Right lobe of liver (tissue), 6 donors: ENCODE results near the gene NR5A1. TPM values are rescaled to one million over a fixed set of nuclear protein-coding genes. Genes with fewer than 3 reads are reported as not detected.

Source experiments
- ATAC-seq, 4 donors: fragments of 200-7000 bp; cut with Tn5 transposase; one replicate each; pipeline ENCODE4 v1.9.1; 2020; ENCODE audit warnings: mild to moderate bottlenecking in 4 of 4, moderate library complexity in 4 of 4
- DNase-seq, 3 donors: peaks; one replicate each; pipeline ENCODE4 v3.0.0-alpha.2; 2020
- H3K27ac ChIP-seq, 3 donors: fragments of 200-600 bp; one replicate each; pipeline ENCODE4 v1.8.0; 2022
- H3K27me3 ChIP-seq, 2 donors: fragments of 200-600 bp; one replicate each; pipeline ENCODE4 v1.8.0; 2022
- H3K36me3 ChIP-seq, 4 donors: fragments of 200-600 bp; sonication (generic) in 1 of 4; one replicate each; pipeline versions ENCODE4 v1.5.1 to v1.8.0; 2017 to 2022; ENCODE audit warnings: control low read depth in 1 of 4
- H3K4me1 ChIP-seq, 4 donors: fragments of 200-600 bp; sonication (generic) in 1 of 4; one replicate each; pipeline versions ENCODE4 v1.5.1 to v1.8.0; 2017 to 2022; ENCODE audit warnings: control low read depth in 1 of 4
- H3K4me3 ChIP-seq, 3 donors: fragments of 200-600 bp; one replicate each; pipeline ENCODE4 v1.8.0; 2022
- H3K9me3 ChIP-seq, 4 donors: fragments of 200-600 bp; sonication (generic) in 1 of 4; one replicate each; pipeline versions ENCODE4 v1.5.1 to v1.8.0; 2017 to 2022; ENCODE audit warnings: control low read depth in 1 of 4
- POLR2A ChIP-seq: fragments of 450-650 bp; IDR thresholded peaks from one replicate; pipeline ENCODE4 v1.6.1; 2017; ENCODE audit warnings: antibody characterized with exemption, mild to moderate bottlenecking
- WGBS: methylation state at CpG from one replicate; pipeline ENCODE4 v1.1.6; 2018; ENCODE audit warnings: low coverage, low lambda C conversion rate; ENCODE audit not compliant: insufficient coverage; ENCODE audit errors: missing lambda C conversion rate; 5-methylcytosine and 5-hydroxymethylcytosine counted together
- intact Hi-C, 2 donors: fragments of 100-400 bp; cut with DNase I; formaldehyde crosslinking; loops; one replicate each; pipeline versions ENCODE4 v1.11.2 to v1.14.1; 2022
- total RNA-seq, 6 experiments: library from RNA; depleted of rRNA in 2 of 6; stranded (reverse); fragments of >200 nt in 2 of 6; fragmentation: NEBNext Ultra II Directional in 3 of 6; extraction: Animal tissue kit (Norgen Biotek cat#: 25700) in 3 of 6; gene quantifications; one replicate each; pipeline versions ENCODE4 v1.1.0 to v1.2.4, GENCODE V29; 2016 to 2023
- TF ChIP-seq, protein P1 (sequence below), 4 donors: fragments of 200-600 bp in 3 of 4; fragments of 450-650 bp in 1 of 4; IDR thresholded peaks; one replicate each; pipeline versions ENCODE4 v1.5.1 to v1.8.0; 2016 to 2022; ENCODE audit warnings: antibody characterized with exemption in 4 of 4, mild to moderate bottlenecking in 2 of 4
- donor health status: DM: no; HTN: yes; CAD: no.
- donor health status: DM: no; HTN: no; CAD: no.
- donor health status: DM: no; HTN: no; CAD: no.
- donor health status: DM: no; HTN: yes; CAD: no.
- donor health status: DM: no; HTN: yes; CAD: no.

Gene NR5A1
- total RNA-seq, 6 experiments from 2014 or later: 0.26 TPM; not detected in 5

DNA sequence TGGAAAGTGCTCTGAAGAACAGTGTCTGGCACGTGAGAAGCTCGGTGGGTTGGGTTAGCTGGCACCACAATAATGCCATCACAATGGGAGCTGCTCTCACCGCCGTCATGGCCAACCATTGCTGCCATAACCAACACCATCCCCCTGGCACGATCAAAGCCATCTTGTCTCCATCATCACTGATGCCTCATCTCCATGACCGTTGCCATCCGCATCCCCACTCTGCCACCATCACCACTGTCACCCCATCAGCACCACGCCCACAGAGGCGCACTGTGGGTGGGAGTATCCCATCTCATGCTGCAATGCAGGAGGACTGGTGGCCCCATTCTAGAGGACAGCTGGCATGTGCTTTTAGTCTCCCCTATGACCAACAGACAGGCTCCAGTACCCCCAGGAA is 23.7 kb downstream of the NR5A1 start:
- peaks cover 0 to 5% of the 10 kb centered on the region in 2 donors for H3K27me3 ChIP-seq
- no peak overlapping the region for H3K4me3 ChIP-seq
- intact Hi-C loops: no loop called here
- TF ChIP-seq, protein P1, sequence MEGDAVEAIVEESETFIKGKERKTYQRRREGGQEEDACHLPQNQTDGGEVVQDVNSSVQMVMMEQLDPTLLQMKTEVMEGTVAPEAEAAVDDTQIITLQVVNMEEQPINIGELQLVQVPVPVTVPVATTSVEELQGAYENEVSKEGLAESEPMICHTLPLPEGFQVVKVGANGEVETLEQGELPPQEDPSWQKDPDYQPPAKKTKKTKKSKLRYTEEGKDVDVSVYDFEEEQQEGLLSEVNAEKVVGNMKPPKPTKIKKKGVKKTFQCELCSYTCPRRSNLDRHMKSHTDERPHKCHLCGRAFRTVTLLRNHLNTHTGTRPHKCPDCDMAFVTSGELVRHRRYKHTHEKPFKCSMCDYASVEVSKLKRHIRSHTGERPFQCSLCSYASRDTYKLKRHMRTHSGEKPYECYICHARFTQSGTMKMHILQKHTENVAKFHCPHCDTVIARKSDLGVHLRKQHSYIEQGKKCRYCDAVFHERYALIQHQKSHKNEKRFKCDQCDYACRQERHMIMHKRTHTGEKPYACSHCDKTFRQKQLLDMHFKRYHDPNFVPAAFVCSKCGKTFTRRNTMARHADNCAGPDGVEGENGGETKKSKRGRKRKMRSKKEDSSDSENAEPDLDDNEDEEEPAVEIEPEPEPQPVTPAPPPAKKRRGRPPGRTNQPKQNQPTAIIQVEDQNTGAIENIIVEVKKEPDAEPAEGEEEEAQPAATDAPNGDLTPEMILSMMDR (IDR thresholded peaks at IDR 0.05): no peak
- TF ChIP-seq POLR2A: no peak
- H3K36me3 ChIP-seq: no peaks in the 10 kb centered on the region
- no peaks in the 10 kb centered on the region for H3K4me1 ChIP-seq
- DNase-seq: no peak
- ATAC-seq: no peak
- WGBS: 90% methylated on average over 4 of the region's 9 CpGs
- no peak overlapping the region for H3K27ac ChIP-seq
- no peaks in the 10 kb centered on the region for H3K9me3 ChIP-seq

DNA sequence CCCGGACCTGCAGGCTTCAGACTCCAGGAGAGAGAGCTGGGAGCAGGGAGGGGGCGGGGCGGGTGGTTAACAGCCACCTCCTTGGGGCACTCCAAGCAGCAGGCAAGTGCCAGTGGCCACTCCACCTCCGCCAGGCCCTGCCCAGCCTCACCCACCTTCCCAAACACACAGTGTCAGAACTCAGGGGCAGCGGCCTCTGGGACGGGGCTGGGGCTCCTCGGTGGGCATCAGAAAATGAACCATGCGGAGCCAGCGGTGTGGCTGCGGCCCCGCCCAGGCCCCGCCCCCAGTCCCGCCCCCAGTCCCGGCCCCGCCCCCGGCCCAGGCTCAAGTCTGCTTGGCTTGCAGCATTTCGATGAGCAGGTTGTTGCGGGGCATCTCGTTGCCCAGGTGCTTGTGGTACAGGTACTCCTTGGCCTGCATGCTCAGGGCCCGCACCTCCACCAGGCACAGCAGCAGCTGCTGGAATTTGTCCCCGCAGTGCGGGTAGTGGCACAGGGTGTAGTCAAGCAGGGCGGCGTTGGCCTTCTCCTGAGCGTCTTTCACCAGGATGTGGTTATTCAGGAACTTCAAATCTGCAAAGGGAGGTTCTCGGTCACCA is 24.7 kb downstream of the NR5A1 start:
- ATAC-seq: no peak
- TF ChIP-seq, protein P1 (IDR thresholded peaks at IDR 0.05): no peak
- TF ChIP-seq POLR2A: no peak
- Histone ChIP-seq H3K4me3 (no peak overlapping the region), H3K36me3 (no peaks in the 10 kb centered on the region), H3K4me1 (peaks cover 0 to under 1% (median 0%) of the 10 kb centered on the region in 4 donors), H3K27me3 (peaks cover 0 to 6% of the 10 kb centered on the region in 2 donors), H3K9me3 (no peaks in the 10 kb centered on the region), H3K27ac (no peak overlapping the region)
- DNase-seq: no peak
- 36% methylated on average over 9 of the region's 26 CpGs for WGBS
- intact Hi-C loops: no loop called here

DNA sequence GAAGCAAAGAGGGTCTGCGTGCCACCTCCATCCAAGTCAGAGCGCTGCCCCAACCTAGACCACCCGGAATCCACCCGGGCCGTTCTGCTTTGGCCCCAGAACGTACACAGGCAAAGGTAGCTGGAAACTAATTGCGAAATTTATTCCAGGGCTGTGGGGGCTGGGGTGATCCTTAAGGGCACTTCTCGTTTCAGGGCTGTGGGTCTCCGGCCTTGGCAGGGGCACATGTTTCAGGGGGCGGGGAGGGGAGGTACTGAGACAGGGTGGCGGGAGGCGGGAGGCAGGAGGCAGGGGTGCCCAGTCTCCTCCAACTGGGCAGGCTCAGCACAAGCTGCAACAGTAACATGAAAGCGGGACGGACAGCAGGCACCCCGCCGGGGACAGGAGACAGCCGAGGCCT is 26.1 kb downstream of the NR5A1 start:
- no peak overlapping the region for H3K27ac ChIP-seq
- peaks cover 0 to 10% of the 10 kb centered on the region in 2 donors for H3K27me3 ChIP-seq
- no peaks in the 10 kb centered on the region for H3K9me3 ChIP-seq
- WGBS: 25% methylated on average over 7 of the region's 17 CpGs
- H3K36me3 ChIP-seq: no peaks in the 10 kb centered on the region
- H3K4me1 ChIP-seq: peaks cover 0 to 3% (median 0%) of the 10 kb centered on the region in 4 donors
- DNase-seq: no peak
- H3K4me3 ChIP-seq: no peak overlapping the region
- no peak for TF ChIP-seq POLR2A
- TF ChIP-seq, protein P1 (IDR thresholded peaks at IDR 0.05): no peak
- intact Hi-C loops: no loop called here
- ATAC-seq: peak in 1 of 4 donors; percentile 21

DNA sequence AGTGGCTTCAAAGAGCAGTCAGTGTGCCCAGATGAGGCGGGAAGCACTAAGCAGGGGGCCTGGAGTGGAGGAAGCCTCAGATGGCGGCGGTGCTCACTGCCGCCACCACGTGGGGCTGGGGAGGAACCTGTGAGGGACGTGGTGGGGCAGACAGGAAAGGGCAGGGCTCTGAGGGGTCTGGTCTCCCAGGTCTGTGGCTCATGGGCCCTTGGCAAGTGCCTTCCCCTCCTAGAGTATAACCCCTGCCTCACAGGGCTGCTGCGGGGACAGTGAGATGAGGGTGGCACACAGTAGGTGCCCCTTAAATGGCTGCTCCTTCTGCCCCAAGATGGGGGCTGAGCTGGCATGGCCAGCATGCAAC is 26.6 kb downstream of the NR5A1 start:
- no peak for DNase-seq

More for the DNA sequence above, 26.6 kb downstream of the NR5A1 start:
- H3K9me3 ChIP-seq: no peaks in the 10 kb centered on the region
- peaks cover 0 to 3% (median 0%) of the 10 kb centered on the region in 4 donors for H3K4me1 ChIP-seq
- H3K27me3 ChIP-seq: peaks cover 0 to 10% of the 10 kb centered on the region in 2 donors
- WGBS: 11% methylated on average over 5 of the region's 7 CpGs
- H3K27ac ChIP-seq: no peak overlapping the region
- intact Hi-C loops: no loop called here
- no peaks in the 10 kb centered on the region for H3K36me3 ChIP-seq
- TF ChIP-seq, protein P1 (IDR thresholded peaks at IDR 0.05): peak in 3 of 4 donors; percentile 10 to 31 (median 17)
- no peak for TF ChIP-seq POLR2A
- peak in 1 of 4 donors; percentile 44 for ATAC-seq
- H3K4me3 ChIP-seq: no peak overlapping the region
